CD4-positive, alpha-beta T cell treated with Interleukin-6 at 100 ng/mL for 8 hours (primary cell): ENCODE measurements around the gene SAMD14.

Experiments used
- DNase-seq: peaks from one replicate; pipeline ENCODE4 v3.0.0-alpha.2; 2020; ENCODE audit warnings: mixed read lengths, low spot score

The SAMD14 gene

GRCh38 chr17:50129728-50130558 is at the start of gene SAMD14:
Gene SAMD14, minus strand, starts transcription at chr17:50130160. Its CDS starts 5,201 bp downstream, at chr17:50124959.
- peak; percentile 38 for DNase-seq

GRCh38 chr17:50177983-50178834 is 48.2 kb upstream of the SAMD14 start:
- peak; percentile 51 for DNase-seq

GRCh38 chr17:50177476-50177875 is 47.5 kb upstream of the SAMD14 start:
- no peak for DNase-seq

GRCh38 chr17:50176559-50177357 is 46.8 kb upstream of the SAMD14 start:
- no peak for DNase-seq

GRCh38 chr17:50175035-50175807 is 45.3 kb upstream of the SAMD14 start:
- DNase-seq, result no peak

GRCh38 chr17:50174444-50174843 is 44.5 kb upstream of the SAMD14 start:
- DNase-seq, result no peak

GRCh38 chr17:50173335-50173941 is 43.5 kb upstream of the SAMD14 start:
- DNase-seq, result no peak

GRCh38 chr17:50172936-50173334 is 43.0 kb upstream of the SAMD14 start:
- DNase-seq, result no peak

GRCh38 chr17:50172130-50172529 is 42.2 kb upstream of the SAMD14 start:
- no peak for DNase-seq

GRCh38 chr17:50171371-50172071 is 41.6 kb upstream of the SAMD14 start:
- no peak for DNase-seq

GRCh38 chr17:50170662-50171370 is 40.9 kb upstream of the SAMD14 start:
- no peak for DNase-seq

GRCh38 chr17:50169881-50170459 is 40.0 kb upstream of the SAMD14 start:
- DNase-seq, result no peak

- peak; percentile 63 for DNase-seq
These were observed 39.3 kb upstream of the SAMD14 start for GRCh38 chr17:50169121-50169764.

GRCh38 chr17:50168319-50168718 is 38.4 kb upstream of the SAMD14 start:
- no peak for DNase-seq

- DNase-seq, result no peak
These were observed 37.4 kb upstream of the SAMD14 start for GRCh38 chr17:50167371-50167770.

- DNase-seq, result no peak
These were observed 36.7 kb upstream of the SAMD14 start for GRCh38 chr17:50166518-50167181.

- DNase-seq, result no peak
These were observed 36.0 kb upstream of the SAMD14 start, which contains the start of gene SGCA for GRCh38 chr17:50165867-50166517. Gene SGCA, plus strand, starts transcription at chr17:50166005. Its CDS starts 36 bp downstream, at chr17:50166041.

- DNase-seq, result no peak
These were observed 35.5 kb upstream of the SAMD14 start for GRCh38 chr17:50165466-50165865.
